MCF 10A (cell line): ENCODE results near the gene TBC1D2B. TPM values are rescaled to one million over a fixed set of nuclear protein-coding genes. Genes with fewer than 3 reads are reported as not detected.

Experiments
- BruUV-seq: library from RNA; stranded (reverse); fragments of 400-500 nt; replicated peaks from 2 replicates; lab custom pipeline; 2021; lab: Mats Ljungman, UMichigan
- CTCF ChIA-PET: fragments of 300-600 bp; sonication (Branson Sonifier 250); formaldehyde crosslinking; extraction: SDS; loops from one replicate; lab custom pipeline; 2021; ENCODE audit warnings: antibody characterized with exemption, inconsistent platforms; lab: Yijun Ruan, JAX
- POLR2A ChIA-PET: fragments of 300-600, 350-650 bp; sonication (Branson Sonifier 250); formaldehyde crosslinking; extraction: SDS; loops from one replicate; lab custom pipeline; 2020; ENCODE audit warnings: antibody characterized with exemption, inconsistent platforms; lab: Yijun Ruan, JAX
- DNase-seq: peaks from one replicate; pipeline ENCODE4 v3.0.0-alpha.2; 2018; ENCODE audit not compliant: unreplicated experiment
- H3K27ac Mint-ChIP-seq: one replicate; pipeline ENCODE4 v1.8.0; 2022; ENCODE audit warnings: mild to moderate bottlenecking, low read depth, mixed read lengths; ENCODE audit not compliant: unreplicated experiment
- H3K27me3 Mint-ChIP-seq: one replicate; pipeline ENCODE4 v1.8.0; 2022; ENCODE audit warnings: mixed read lengths; ENCODE audit not compliant: insufficient read depth, unreplicated experiment
- H3K36me3 Mint-ChIP-seq: one replicate; pipeline ENCODE4 v1.8.0; 2022; ENCODE audit warnings: mild to moderate bottlenecking, moderate library complexity, mixed read lengths; ENCODE audit not compliant: insufficient read depth, unreplicated experiment
- H3K4me1 Mint-ChIP-seq: one replicate; pipeline ENCODE4 v1.8.0; 2022; ENCODE audit warnings: mixed read lengths; ENCODE audit not compliant: insufficient read depth, unreplicated experiment
- H3K4me3 Mint-ChIP-seq: one replicate; pipeline ENCODE4 v1.8.0; 2022; ENCODE audit warnings: mild to moderate bottlenecking, moderate library complexity, mixed read lengths; ENCODE audit not compliant: unreplicated experiment
- H3K9me3 Mint-ChIP-seq: one replicate; pipeline ENCODE4 v1.8.0; 2022; ENCODE audit warnings: mixed read lengths; ENCODE audit not compliant: unreplicated experiment
- intact Hi-C: fragments of 100-400 bp; cut with micrococcal nuclease; formaldehyde crosslinking; loops from 2 replicates; pipeline ENCODE4 v1.14.1; 2022
- total RNA-seq: library from RNA; stranded (reverse); gene quantifications from 2 replicates; pipeline ENCODE4 v1.2.3, GENCODE V29; 2022
- TF ChIP-seq, protein P1 (sequence below): fragments of 200-600 bp; IDR thresholded peaks from one replicate; pipeline ENCODE4 v1.8.0; 2022; ENCODE audit warnings: antibody characterized with exemption, mild to moderate bottlenecking; ENCODE audit not compliant: unreplicated experiment

The TBC1D2B gene
- total RNA-seq, 1 experiment from 2014 or later, result 21.2 TPM

GRCh38 chr15:78035861-78036476, 41.5 kb downstream of the TBC1D2B start:
- no peak for DNase-seq
- intact Hi-C loops, result no loop called here
- no peak overlapping the region for H3K27ac Mint-ChIP-seq
- no peaks in the 10 kb centered on the region for H3K9me3 Mint-ChIP-seq
- TF ChIP-seq, protein P1, sequence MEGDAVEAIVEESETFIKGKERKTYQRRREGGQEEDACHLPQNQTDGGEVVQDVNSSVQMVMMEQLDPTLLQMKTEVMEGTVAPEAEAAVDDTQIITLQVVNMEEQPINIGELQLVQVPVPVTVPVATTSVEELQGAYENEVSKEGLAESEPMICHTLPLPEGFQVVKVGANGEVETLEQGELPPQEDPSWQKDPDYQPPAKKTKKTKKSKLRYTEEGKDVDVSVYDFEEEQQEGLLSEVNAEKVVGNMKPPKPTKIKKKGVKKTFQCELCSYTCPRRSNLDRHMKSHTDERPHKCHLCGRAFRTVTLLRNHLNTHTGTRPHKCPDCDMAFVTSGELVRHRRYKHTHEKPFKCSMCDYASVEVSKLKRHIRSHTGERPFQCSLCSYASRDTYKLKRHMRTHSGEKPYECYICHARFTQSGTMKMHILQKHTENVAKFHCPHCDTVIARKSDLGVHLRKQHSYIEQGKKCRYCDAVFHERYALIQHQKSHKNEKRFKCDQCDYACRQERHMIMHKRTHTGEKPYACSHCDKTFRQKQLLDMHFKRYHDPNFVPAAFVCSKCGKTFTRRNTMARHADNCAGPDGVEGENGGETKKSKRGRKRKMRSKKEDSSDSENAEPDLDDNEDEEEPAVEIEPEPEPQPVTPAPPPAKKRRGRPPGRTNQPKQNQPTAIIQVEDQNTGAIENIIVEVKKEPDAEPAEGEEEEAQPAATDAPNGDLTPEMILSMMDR, result no peak
- peaks cover 23% of the 10 kb centered on the region for H3K4me1 Mint-ChIP-seq
- no TSS peak for BruUV-seq
- H3K4me3 Mint-ChIP-seq, result no peak overlapping the region
- H3K27me3 Mint-ChIP-seq, result no peaks in the 10 kb centered on the region
- ChIA-PET POLR2A (interaction anchor here (1.2 to 2.1 kb wide), 3 partner anchors 18 to 27 kb away, joined by 3 to 8 read pairs (median 6); no protein-coding TSS in a partner anchor), CTCF (interaction anchor here (1.9 kb wide), 1 partner anchor 12 kb away, joined by 4 read pairs; no protein-coding TSS in a partner anchor)
- H3K36me3 Mint-ChIP-seq, result peaks cover 14% of the 10 kb centered on the region

DNA sequence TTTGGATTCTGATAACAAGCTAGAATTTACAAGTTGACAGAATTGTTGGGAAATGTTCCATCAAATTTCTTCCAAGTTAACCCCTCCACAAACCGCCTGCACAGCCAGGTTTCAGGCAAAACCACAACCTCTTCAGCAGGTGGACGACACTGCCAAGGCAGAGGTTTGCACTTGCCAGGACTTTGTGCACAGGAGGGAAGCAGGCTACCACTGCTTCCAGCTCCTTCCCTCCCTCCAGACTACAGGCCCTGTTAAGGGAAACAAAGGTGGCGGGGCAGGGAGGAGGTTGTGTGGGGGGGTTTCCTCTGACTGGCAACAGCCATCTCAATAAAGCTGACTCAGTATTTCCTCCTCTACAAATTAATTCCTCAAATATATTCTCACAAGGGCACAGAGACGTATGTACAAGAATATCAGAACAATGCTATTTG, 42.2 kb downstream of the TBC1D2B start:
- Mint-ChIP-seq H3K27me3 (no peaks in the 10 kb centered on the region), H3K4me3 (no peak overlapping the region), H3K9me3 (no peaks in the 10 kb centered on the region), H3K27ac (no peak overlapping the region), H3K4me1 (peaks cover 20% of the 10 kb centered on the region), H3K36me3 (peaks cover 21% of the 10 kb centered on the region)
- TF ChIP-seq, protein P1, result no peak
- CTCF ChIA-PET, result interaction anchor here (0.5 to 1.9 kb wide), 5 partner anchors 11 to 896 kb away, joined by 3 to 6 read pairs (median 4); no protein-coding TSS in a partner anchor
- intact Hi-C loops, result no loop called here
- POLR2A ChIA-PET, result interaction anchor here (0.9 to 2.1 kb wide), 4 partner anchors 17 to 28 kb away, joined by 4 to 8 read pairs (median 5); no protein-coding TSS in a partner anchor
- BruUV-seq, result no TSS peak
- no peak for DNase-seq

- DNase-seq, result no peak
- Mint-ChIP-seq H3K4me1 (peaks cover 18% of the 10 kb centered on the region), H3K27ac (peak overlapping the region; percentile 46), H3K27me3 (no peaks in the 10 kb centered on the region), H3K4me3 (no peak overlapping the region), H3K9me3 (no peaks in the 10 kb centered on the region), H3K36me3 (peaks cover 25% of the 10 kb centered on the region)
- ChIA-PET POLR2A (interaction anchor here (0.8 to 2.1 kb wide), 6 partner anchors 17 to 40 kb away, joined by 4 to 8 read pairs (median 4); no protein-coding TSS in a partner anchor), CTCF (interaction anchor here (0.5 to 1.9 kb wide), 5 partner anchors 10 to 897 kb away, joined by 3 to 6 read pairs (median 4); no protein-coding TSS in a partner anchor)
- intact Hi-C loops, result no loop called here
- no TSS peak for BruUV-seq
- TF ChIP-seq, protein P1, result no peak
Observed at GRCh38 chr15:78034495-78035191, 42.9 kb downstream of the TBC1D2B start.

- H3K27me3 Mint-ChIP-seq, result no peaks in the 10 kb centered on the region
- DNase-seq, result no peak
- no peaks in the 10 kb centered on the region for H3K9me3 Mint-ChIP-seq
- POLR2A ChIA-PET, result interaction anchor here (0.8 to 2.0 kb wide), 3 partner anchors 16 to 40 kb away, joined by 3 to 5 read pairs (median 4); no protein-coding TSS in a partner anchor
- no peak overlapping the region for H3K4me3 Mint-ChIP-seq
- BruUV-seq, result no TSS peak
- peaks cover 18% of the 10 kb centered on the region for H3K4me1 Mint-ChIP-seq
- TF ChIP-seq, protein P1, result no peak
- peaks cover 32% of the 10 kb centered on the region for H3K36me3 Mint-ChIP-seq
- intact Hi-C loops, result no loop called here
- CTCF ChIA-PET, result interaction anchor here (0.6 to 1.8 kb wide), 2 partner anchors 13 to 75 kb away, joined by 3 to 6 read pairs; no protein-coding TSS in a partner anchor
- peak overlapping the region; percentile 46 for H3K27ac Mint-ChIP-seq
Observed at GRCh38 chr15:78033864-78034263, 43.6 kb downstream of the TBC1D2B start.
